LNCaP clone FGC (cell line): ENCODE results near the gene ARHGAP10.
A peak's percentile ranks its signal among the peaks of the same experiment; 100 is the strongest.
"Not testable (repeated sequence)": the region's sequence is repeated elsewhere in the genome, so short reads cannot be mapped to it uniquely, and the experiment has no call there.

Experiments
- DNase-seq: peaks from one replicate; pipeline ENCODE4 v3.0.0-alpha.2; 2011; ENCODE audit warnings: low read depth
- H3K4me3 ChIP-seq: 2 replicates; pipeline ENCODE4 v1.5.1; 2011; ENCODE audit warnings: mild to moderate bottlenecking, low read depth, low read length, control low read depth
- TF ChIP-seq, protein P1 (sequence below): IDR thresholded peaks from 2 replicates; pipeline ENCODE4 v1.5.1; 2012; ENCODE audit warnings: mild to moderate bottlenecking; ENCODE audit not compliant: control insufficient read depth, insufficient read depth; ENCODE audit errors: extremely low read depth

Gene ARHGAP10

DNA sequence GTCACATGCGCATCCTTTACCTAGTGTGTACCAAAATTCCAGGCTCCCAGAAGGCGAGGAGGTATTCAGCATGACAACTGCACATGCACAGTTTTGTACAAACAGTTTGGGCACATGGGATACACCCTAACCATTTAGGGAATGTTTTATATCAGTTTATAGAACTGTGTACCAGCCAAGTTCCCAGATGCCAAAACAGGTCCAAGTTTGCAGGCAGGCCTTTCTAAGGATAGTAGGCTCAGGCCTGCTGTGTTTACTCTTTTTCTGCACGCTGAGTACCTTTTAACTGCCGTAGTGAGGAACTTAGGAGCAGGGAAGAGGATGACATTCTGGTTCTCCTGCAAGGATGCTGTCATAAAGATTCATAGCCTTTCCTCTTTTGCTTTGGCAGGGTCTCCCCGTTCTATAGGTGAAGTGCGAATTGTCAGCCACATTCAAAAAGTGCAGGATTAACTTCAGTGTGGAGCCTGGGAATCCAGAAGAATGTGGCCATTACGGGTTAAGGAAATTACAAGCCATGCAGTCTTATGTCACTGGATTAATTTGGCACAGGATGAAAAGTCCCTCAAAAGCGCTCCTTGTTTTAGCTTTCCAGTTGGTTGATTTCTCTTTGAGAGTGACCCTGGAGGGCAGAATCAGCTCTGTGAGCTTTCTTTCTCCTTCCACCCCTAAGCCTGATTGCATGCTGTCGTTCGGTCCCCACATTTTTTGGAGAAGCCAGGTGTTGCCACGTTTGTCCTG is 259.8 kb downstream of the ARHGAP10 start:
- H3K4me3 ChIP-seq, result no peak overlapping the region
- TF ChIP-seq, protein P1, sequence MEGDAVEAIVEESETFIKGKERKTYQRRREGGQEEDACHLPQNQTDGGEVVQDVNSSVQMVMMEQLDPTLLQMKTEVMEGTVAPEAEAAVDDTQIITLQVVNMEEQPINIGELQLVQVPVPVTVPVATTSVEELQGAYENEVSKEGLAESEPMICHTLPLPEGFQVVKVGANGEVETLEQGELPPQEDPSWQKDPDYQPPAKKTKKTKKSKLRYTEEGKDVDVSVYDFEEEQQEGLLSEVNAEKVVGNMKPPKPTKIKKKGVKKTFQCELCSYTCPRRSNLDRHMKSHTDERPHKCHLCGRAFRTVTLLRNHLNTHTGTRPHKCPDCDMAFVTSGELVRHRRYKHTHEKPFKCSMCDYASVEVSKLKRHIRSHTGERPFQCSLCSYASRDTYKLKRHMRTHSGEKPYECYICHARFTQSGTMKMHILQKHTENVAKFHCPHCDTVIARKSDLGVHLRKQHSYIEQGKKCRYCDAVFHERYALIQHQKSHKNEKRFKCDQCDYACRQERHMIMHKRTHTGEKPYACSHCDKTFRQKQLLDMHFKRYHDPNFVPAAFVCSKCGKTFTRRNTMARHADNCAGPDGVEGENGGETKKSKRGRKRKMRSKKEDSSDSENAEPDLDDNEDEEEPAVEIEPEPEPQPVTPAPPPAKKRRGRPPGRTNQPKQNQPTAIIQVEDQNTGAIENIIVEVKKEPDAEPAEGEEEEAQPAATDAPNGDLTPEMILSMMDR, result no peak
- peak; percentile 92 for DNase-seq

DNA sequence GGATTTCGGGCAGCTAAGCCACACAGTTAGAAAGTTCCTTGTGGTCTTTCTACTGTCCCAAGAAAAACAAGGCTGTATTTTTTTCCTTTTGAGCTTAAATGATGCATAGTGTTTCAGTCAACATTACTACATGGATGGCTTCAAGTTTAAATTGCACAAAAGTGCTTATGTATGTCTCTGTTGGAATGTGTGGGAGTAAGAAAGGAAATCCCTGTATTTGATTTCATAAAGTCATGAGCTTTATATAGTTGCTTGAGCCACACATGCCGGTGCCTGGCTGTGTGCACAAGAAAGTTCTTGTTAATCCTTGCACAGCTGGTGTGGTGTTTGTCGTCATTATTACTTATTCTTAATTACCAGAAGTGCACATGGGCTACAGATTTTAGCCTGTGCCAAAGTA is 262.2 kb downstream of the ARHGAP10 start:
- no peak for DNase-seq
- H3K4me3 ChIP-seq, result no peak overlapping the region
- TF ChIP-seq, protein P1, result no peak

DNA sequence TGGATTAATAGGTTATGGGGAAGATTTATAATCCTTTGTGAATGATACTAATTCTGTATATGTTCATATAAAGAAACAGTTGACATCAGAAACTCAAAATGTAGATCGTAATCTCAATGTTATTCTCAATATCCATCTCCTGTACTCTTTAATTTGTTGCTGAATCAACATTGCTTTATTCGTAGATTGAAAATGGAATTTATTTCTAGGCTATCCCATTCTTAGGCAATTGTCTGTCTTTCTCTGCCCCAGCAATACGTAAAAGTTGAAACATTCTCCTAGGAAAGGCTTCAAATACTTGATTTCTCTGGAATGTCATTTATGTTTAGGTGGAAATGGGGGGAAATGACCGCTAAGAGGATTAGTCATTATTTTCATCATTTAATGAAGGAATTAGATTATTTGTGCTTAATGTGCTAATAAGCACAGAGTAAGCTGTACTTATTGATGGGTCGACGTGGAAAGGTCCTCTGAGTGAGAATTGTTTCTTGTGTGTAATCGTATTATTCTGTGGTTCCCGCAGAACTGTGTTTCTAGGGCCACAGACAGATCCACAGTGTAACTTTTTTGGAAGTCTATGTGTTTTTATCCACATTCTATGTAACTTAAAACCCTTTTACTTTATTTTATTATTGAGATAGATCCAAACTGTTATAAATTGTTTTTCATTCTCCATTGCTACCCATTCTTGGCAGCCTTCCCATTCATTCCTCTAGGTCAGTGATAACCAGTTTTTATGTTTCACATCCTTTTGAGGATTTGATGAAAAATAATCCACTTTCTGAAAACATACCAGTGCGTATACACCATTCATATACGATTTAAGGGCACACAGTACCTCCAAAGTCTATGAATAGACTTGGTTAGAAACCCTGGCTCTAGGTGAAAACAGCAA is 262.9 kb downstream of the ARHGAP10 start:
- H3K4me3 ChIP-seq, result no peak overlapping the region
- no peak for DNase-seq
- TF ChIP-seq, protein P1, result no peak

DNA sequence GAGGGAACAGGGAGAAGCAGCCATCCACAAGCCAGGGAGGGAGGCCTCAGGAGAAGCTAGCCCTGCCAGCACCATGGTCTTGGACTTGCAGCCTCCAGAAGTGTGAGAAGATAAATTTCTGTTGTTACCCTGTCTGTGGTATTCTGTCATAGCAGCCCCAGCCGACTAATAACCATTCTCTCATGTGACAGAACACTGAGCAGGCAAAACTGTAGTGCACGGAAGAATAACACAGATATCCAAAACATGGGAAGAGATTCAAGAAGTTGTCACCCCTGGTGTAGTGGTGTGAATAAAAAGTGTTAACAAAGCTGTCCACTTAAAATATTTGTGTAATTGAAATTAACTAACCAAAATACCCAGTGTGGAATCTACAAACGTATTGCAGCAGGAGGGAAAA is 265.0 kb downstream of the ARHGAP10 start:
- H3K4me3 ChIP-seq, result no peak overlapping the region
- TF ChIP-seq, protein P1, result no peak
- DNase-seq, result no peak

DNA sequence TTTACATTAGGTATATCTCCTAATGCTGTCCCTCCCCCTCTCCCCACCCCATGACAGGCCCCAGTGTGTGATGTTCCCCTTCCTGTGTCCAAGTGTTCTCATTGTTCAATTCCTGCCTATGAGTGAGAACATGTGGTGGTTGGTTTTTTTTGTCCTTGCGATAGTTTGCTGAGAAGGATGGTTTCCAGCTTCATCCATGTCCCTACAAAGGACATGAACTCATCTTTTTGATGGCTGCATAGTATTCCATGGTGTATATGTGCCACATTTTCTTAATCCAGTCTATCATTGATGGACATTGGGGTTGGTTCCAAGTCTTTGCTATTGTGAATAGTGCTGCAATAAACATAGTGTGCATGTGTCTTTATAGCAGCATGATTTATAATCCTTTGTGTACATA is 268.1 kb downstream of the ARHGAP10 start:
- not testable (repeated sequence) for H3K4me3 ChIP-seq, DNase-seq

DNA sequence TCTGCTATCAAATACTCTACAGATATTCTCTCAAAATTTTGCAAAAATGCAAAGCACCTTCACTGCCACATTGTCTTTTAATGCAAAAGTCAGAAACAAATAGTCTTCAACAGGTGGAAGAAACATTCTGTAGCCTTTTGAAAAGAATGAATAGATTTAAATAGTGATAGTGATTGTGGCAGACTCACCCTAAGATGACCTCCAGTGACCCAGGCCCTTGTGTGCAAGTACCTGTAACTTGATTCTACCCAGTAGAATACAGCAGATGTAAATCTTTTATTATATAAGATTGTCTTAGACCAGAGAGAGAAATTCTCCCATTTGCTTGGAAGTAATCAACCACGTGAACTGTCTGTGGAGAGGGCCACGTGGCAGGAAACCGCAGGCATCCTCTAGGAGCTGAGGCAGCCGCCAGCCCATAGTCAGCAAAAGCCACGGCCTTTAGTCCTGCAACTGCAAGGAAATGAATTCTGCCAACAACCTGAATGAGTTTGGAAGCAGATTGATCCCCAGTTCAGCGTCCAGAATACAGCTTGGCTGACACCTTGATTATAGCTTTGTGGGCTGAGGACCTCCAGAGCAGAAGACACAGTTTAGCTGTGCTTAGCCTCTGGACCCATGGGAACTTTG is 272.5 kb downstream of the ARHGAP10 start:
- TF ChIP-seq, protein P1, result no peak
- H3K4me3 ChIP-seq, result no peak overlapping the region
- DNase-seq, result no peak

DNA sequence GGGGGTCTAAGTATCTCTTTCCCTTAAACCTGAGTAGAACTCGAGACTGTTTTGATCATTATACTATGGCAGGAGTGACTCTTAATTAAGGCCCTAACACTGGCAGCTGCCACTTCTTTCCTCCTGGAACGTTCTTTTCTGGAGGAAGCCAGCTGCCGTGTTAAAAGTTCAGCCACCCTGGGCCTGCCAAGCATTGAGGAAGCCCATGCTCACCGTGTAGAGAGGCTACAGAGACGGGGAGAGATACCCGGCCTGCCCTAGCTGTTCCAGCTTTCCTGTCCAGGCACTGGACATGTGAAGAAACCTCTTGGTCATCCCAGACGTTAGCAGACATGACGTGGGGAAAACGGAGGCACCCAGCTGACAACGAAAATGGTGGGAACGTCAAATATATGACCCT is 274.1 kb downstream of the ARHGAP10 start:
- TF ChIP-seq, protein P1, result no peak
- no peak for DNase-seq
- H3K4me3 ChIP-seq, result no peak overlapping the region
